OCI-LY3 (cell line): Measurements from ENCODE around the gene DNAJC21.

Experiments
- CTCF ChIP-seq: fragments of 200-600, 300-600 bp; sonication (generic); IDR thresholded peaks from 2 replicates; pipeline ENCODE4 v1.5.1; 2014; ENCODE audit warnings: antibody characterized with exemption, low read length, low read depth
- EZH2phosphoT487 ChIP-seq: fragments of 200-600 bp; shearing (Covaris generic); IDR thresholded peaks from 2 replicates; pipeline ENCODE4 v1.6.1; 2018; ENCODE audit warnings: antibody characterized with exemption, mixed run types, low read depth

- TF ChIP-seq CTCF (no peak), EZH2phosphoT487 (no peak)
Observed at GRCh38 chr5:34930870-34931269, 1.5 kb downstream of the DNAJC21 start.
